IMR-90 (cell line): ENCODE measurements around the gene CRLF1. TPM values are rescaled to one million over a fixed set of nuclear protein-coding genes. Genes with fewer than 3 reads are reported as not detected.

Source experiments
- ATAC-seq: fragments of 200-7000 bp; cut with Tn5 transposase; 2 replicates; pipeline ENCODE4 v1.9.1; 2020; ENCODE audit warnings: low read depth, mild to moderate bottlenecking, moderate library complexity
- BruUV-seq: library from RNA; stranded (reverse); fragments of 400-500 nt; replicated peaks from 2 replicates; lab custom pipeline; 2021; lab: Mats Ljungman, UMichigan
- CTCF ChIA-PET: fragments of 300-600 bp; formaldehyde crosslinking; extraction: SDS; loops from one replicate; lab custom pipeline; 2021; ENCODE audit warnings: antibody characterized with exemption; lab: Yijun Ruan, JAX
- POLR2A ChIA-PET: fragments of 300-600 bp; sonication (Branson Sonifier 250); formaldehyde crosslinking; loops from one replicate; lab custom pipeline; 2022; ENCODE audit warnings: antibody characterized with exemption; ENCODE audit not compliant: unreplicated experiment; lab: Charles Lee
- DNase-seq: peaks from one replicate; pipeline ENCODE4 v3.0.0; 2013
- H2AFZ ChIP-seq: replicated peaks from 2 replicates; pipeline ENCODE3; 2013; ENCODE audit warnings: low read length, mild to moderate bottlenecking; ENCODE audit not compliant: poor library complexity
- H2AK5ac ChIP-seq: 2 replicates; pipeline ENCODE4 v1.6.1; 2013; ENCODE audit warnings: low read depth, low read length, inconsistent platforms
- H2AK9ac ChIP-seq: replicated peaks from 2 replicates; pipeline ENCODE3; 2013; ENCODE audit warnings: mild to moderate bottlenecking, low read depth, low read length, moderate library complexity; ENCODE audit not compliant: poor library complexity
- H2BK120ac ChIP-seq: 2 replicates; pipeline ENCODE4 v1.6.1; 2013; ENCODE audit warnings: low read depth, low read length, inconsistent platforms
- H2BK15ac ChIP-seq: 3 replicates; pipeline ENCODE4 v1.6.1; 2013; ENCODE audit warnings: low read depth, low read length, inconsistent platforms
- H2BK20ac ChIP-seq: 2 replicates; pipeline ENCODE4 v1.6.1; 2013; ENCODE audit warnings: low read depth, mild to moderate bottlenecking, inconsistent platforms, low read length, moderate library complexity
- H2BK5ac ChIP-seq: 2 replicates; pipeline ENCODE4 v1.6.1; 2013; ENCODE audit warnings: mild to moderate bottlenecking, low read depth, low read length, inconsistent platforms; ENCODE audit not compliant: poor library complexity, severe bottlenecking
- H3K14ac ChIP-seq: replicated peaks from 2 replicates; pipeline ENCODE4 v1.6.1; 2013; ENCODE audit warnings: low read depth, low read length, inconsistent platforms
- H3K18ac ChIP-seq: 2 replicates; pipeline ENCODE4 v1.6.1; 2013; ENCODE audit warnings: low read depth, low read length, control low read depth
- H3K23ac ChIP-seq: 2 replicates; pipeline ENCODE4 v1.6.1; 2013; ENCODE audit warnings: low read depth, low read length, inconsistent platforms
- H3K27ac ChIP-seq: 2 replicates; pipeline ENCODE4 v1.5.1; 2013; ENCODE audit warnings: mild to moderate bottlenecking, control low read depth, low read length; ENCODE audit not compliant: insufficient read depth
- H3K27me3 ChIP-seq: 2 replicates; pipeline ENCODE4 v1.6.1; 2013; ENCODE audit warnings: low read length; ENCODE audit not compliant: control insufficient read depth, insufficient read depth
- H3K36me3 ChIP-seq: 2 replicates; pipeline ENCODE4 v1.6.1; 2013; ENCODE audit warnings: low read length, mixed read lengths; ENCODE audit not compliant: control insufficient read depth, insufficient read depth
- H3K4ac ChIP-seq: 2 replicates; pipeline ENCODE4 v1.6.1; 2013; ENCODE audit warnings: low read depth, low read length, inconsistent platforms
- H3K4me1 ChIP-seq: 2 replicates; pipeline ENCODE4 v1.6.1; 2013; ENCODE audit warnings: low read length, mixed read lengths; ENCODE audit not compliant: control insufficient read depth, insufficient read depth
- H3K4me2 ChIP-seq: 2 replicates; pipeline ENCODE4 v1.6.1; 2013; ENCODE audit warnings: low read depth, mild to moderate bottlenecking, control low read depth, low read length, moderate library complexity
- H3K4me3 ChIP-seq: 2 replicates; pipeline ENCODE4 v1.5.1; 2013; ENCODE audit warnings: low read depth, mild to moderate bottlenecking, control low read depth, low read length, moderate library complexity; ENCODE audit not compliant: insufficient read depth
- H3K56ac ChIP-seq: 2 replicates; pipeline ENCODE4 v1.6.1; 2013; ENCODE audit warnings: low read length, inconsistent platforms; ENCODE audit not compliant: insufficient read depth; ENCODE audit errors: extremely low read depth
- H3K79me1 ChIP-seq, 2 experiments: 2 replicates each; pipeline ENCODE4 v1.6.1; 2013; ENCODE audit warnings: low read length in 2 of 2, inconsistent platforms in 1 of 2, low read depth in 1 of 2
- H3K9ac ChIP-seq: 2 replicates; pipeline ENCODE4 v1.6.1; 2013; ENCODE audit warnings: low read depth, low read length, control low read depth
- H3K9me1 ChIP-seq: 2 replicates; pipeline ENCODE4 v1.6.1; 2013; ENCODE audit warnings: low read length, inconsistent platforms; ENCODE audit not compliant: insufficient read depth
- H3K9me3 ChIP-seq: 2 replicates; pipeline ENCODE4 v1.6.1; 2013; ENCODE audit warnings: low read length; ENCODE audit not compliant: control insufficient read depth, insufficient read depth
- H4K20me1 ChIP-seq: 2 replicates; pipeline ENCODE4 v1.6.1; 2013; ENCODE audit warnings: low read length, inconsistent platforms; ENCODE audit not compliant: insufficient read depth
- H4K5ac ChIP-seq: 2 replicates; pipeline ENCODE4 v1.6.1; 2013; ENCODE audit warnings: mild to moderate bottlenecking, low read depth, low read length, control low read depth
- H4K8ac ChIP-seq, 2 experiments: 2 replicates each; pipeline ENCODE4 v1.6.1; 2013; ENCODE audit warnings: low read depth in 2 of 2, low read length in 2 of 2, control low read depth in 1 of 2, inconsistent platforms in 1 of 2
- H4K91ac ChIP-seq: 2 replicates; pipeline ENCODE4 v1.6.1; 2013; ENCODE audit warnings: low read depth, low read length, inconsistent platforms; ENCODE audit not compliant: insufficient read depth
- BHLHE40 ChIP-seq: fragments of 150-350 bp; IDR thresholded peaks from 2 replicates; pipeline ENCODE4 v1.6.1; 2016; ENCODE audit warnings: mild to moderate bottlenecking, low read depth, low read length
- CEBPB ChIP-seq: IDR thresholded peaks from 2 replicates; pipeline ENCODE4 v1.6.1; 2012; ENCODE audit warnings: low read depth, low read length, improper control_type of control experiment
- CHD1 ChIP-seq: IDR thresholded peaks from 2 replicates; pipeline ENCODE4 v1.6.1; 2012; ENCODE audit warnings: low read depth, low read length, improper control_type of control experiment
- CTCF ChIP-seq: conservative IDR thresholded peaks from 2 replicates; pipeline ENCODE4 v1.5.1; 2012; ENCODE audit warnings: mild to moderate bottlenecking, low read depth, low read length, improper control_type of control experiment
- ELK1 ChIP-seq: fragments of 150-350 bp; IDR thresholded peaks from 2 replicates; pipeline ENCODE4 v1.6.1; 2016; ENCODE audit warnings: low read depth, mild to moderate bottlenecking, low read length, moderate library complexity, borderline replicate concordance
- FOS ChIP-seq: fragments of 150-350 bp; IDR thresholded peaks from 2 replicates; pipeline ENCODE4 v1.6.1; 2016; ENCODE audit warnings: low read depth, low read length
- MAFK ChIP-seq: IDR thresholded peaks from 2 replicates; pipeline ENCODE4 v1.6.1; 2012; ENCODE audit warnings: low read depth, low read length, improper control_type of control experiment
- MAZ ChIP-seq: IDR thresholded peaks from 2 replicates; pipeline ENCODE4 v1.6.1; 2012; ENCODE audit warnings: low read depth, mild to moderate bottlenecking, low read length, improper control_type of control experiment, moderate library complexity, borderline replicate concordance
- MXI1 ChIP-seq: IDR thresholded peaks from 2 replicates; pipeline ENCODE4 v1.6.1; 2012; ENCODE audit warnings: low read depth, mild to moderate bottlenecking, low read length, moderate library complexity, borderline replicate concordance
- NFE2L2 ChIP-seq: fragments of 150-350 bp; IDR thresholded peaks from 2 replicates; pipeline ENCODE4 v1.6.1; 2016; ENCODE audit warnings: low read depth, mild to moderate bottlenecking, low read length
- POLR2A ChIP-seq: IDR thresholded peaks from 2 replicates; pipeline ENCODE4 v1.6.1; 2012; ENCODE audit warnings: mild to moderate bottlenecking, low read depth, low read length
- RAD21 ChIP-seq: IDR thresholded peaks from 2 replicates; pipeline ENCODE4 v1.6.1; 2012; ENCODE audit warnings: low read length, improper control_type of control experiment
- RCOR1 ChIP-seq: IDR thresholded peaks from 2 replicates; pipeline ENCODE4 v1.6.1; 2012; ENCODE audit warnings: mild to moderate bottlenecking, low read length, improper control_type of control experiment; ENCODE audit not compliant: insufficient replicate concordance
- RFX5 ChIP-seq: IDR thresholded peaks from 2 replicates; pipeline ENCODE4 v1.8.0; 2012; ENCODE audit warnings: low read depth, mild to moderate bottlenecking, low read length, moderate library complexity
- SMC3 ChIP-seq: fragments of 150-350 bp; IDR thresholded peaks from 2 replicates; pipeline ENCODE4 v1.6.1; 2016; ENCODE audit warnings: low read depth, mild to moderate bottlenecking, antibody characterized with exemption, low read length, moderate library complexity
- USF2 ChIP-seq: fragments of 150-350 bp; IDR thresholded peaks from 2 replicates; pipeline ENCODE4 v1.6.1; 2017; ENCODE audit warnings: mild to moderate bottlenecking, antibody characterized with exemption, low read length, low read depth
- whole genome bisulfite sequencing, 2 experiments: methylation state at CpG; one replicate each; pipeline versions ENCODE4 v1.1.5 to v1.1.7; 2013; ENCODE audit warnings: missing lambda C conversion rate in 2 of 2; ENCODE audit not compliant: insufficient read length in 1 of 2; ENCODE audit errors: extremely low coverage in 2 of 2; 5-methylcytosine and 5-hydroxymethylcytosine counted together
- dilution Hi-C: fragments of 300-500 bp; cut with HindIII; formaldehyde crosslinking; loops from one replicate; pipeline ENCODE4 v1.14.3; 2018; ENCODE audit warnings: low sequenced_read_pairs; ENCODE audit not compliant: unreplicated experiment
- in situ Hi-C: fragments of 300-500 bp; cut with MboI; formaldehyde crosslinking; loops from 3 replicates; pipeline ENCODE4 v1.14.3; 2019; ENCODE audit warnings: low sequenced_read_pairs, inconsistent platforms, mixed read lengths
- intact Hi-C: fragments of 100-400 bp; cut with micrococcal nuclease; formaldehyde crosslinking; loops from 2 replicates; pipeline ENCODE4 v1.10.0; 2022
- polyA plus RNA-seq, 3 experiments: library from polyadenylated mRNA; depleted of rRNA; stranded (reverse); fragments of >200 nt; gene quantifications; 2 replicates each; pipeline ENCODE4 v1.2.3, GENCODE V29; 2012; ENCODE audit warnings: low replicate concordance in 1 of 3
- total RNA-seq: library from RNA; depleted of rRNA; stranded (reverse); fragments of >200 nt; gene quantifications from 2 replicates; pipeline ENCODE4 v1.2.3, GENCODE V29; 2012

CRLF1 gene
- total and polyA plus RNA-seq, 2 of the 4 experiments (the other 2 are of a cell fraction): 0.18 to 3.1 TPM

- no peak overlapping the region for H3K14ac ChIP-seq
- no peak overlapping the region for H2BK5ac ChIP-seq
- TF ChIP-seq CHD1: no peak
- no peak for TF ChIP-seq USF2
- no peak for TF ChIP-seq RAD21
- TF ChIP-seq MAZ: no peak
- no peak for TF ChIP-seq ELK1
- TF ChIP-seq BHLHE40: no peak
- TF ChIP-seq CEBPB: no peak
- no peak for TF ChIP-seq FOS
- TF ChIP-seq RCOR1: no peak
- no peak for TF ChIP-seq SMC3
- no peak for TF ChIP-seq NFE2L2
- TF ChIP-seq CTCF: no peak
- TF ChIP-seq MAFK: no peak
- TF ChIP-seq RFX5: no peak
- no peak for TF ChIP-seq POLR2A
- no peak for TF ChIP-seq MXI1
- BruUV-seq: no TSS peak
- H3K18ac ChIP-seq: no peak overlapping the region
- no peak overlapping the region for H3K4me3 ChIP-seq
- H3K4me2 ChIP-seq: no peak overlapping the region
- H4K20me1 ChIP-seq: no peaks in the 10 kb centered on the region
- H3K36me3 ChIP-seq: no peaks in the 10 kb centered on the region
- H2BK15ac ChIP-seq: no peak overlapping the region
- peaks cover 10 to 19% of the 10 kb centered on the region in 2 experiments for H3K79me1 ChIP-seq
- ChIA-PET CTCF (no interaction called here), POLR2A (no interaction called here)
- H3K9me1 ChIP-seq: peaks cover 11% of the 10 kb centered on the region; the same call in 1 of the 2 replicates
- in situ Hi-C loops: no loop called here
- no peak overlapping the region for H2BK20ac ChIP-seq
- no peak overlapping the region for H4K5ac ChIP-seq
- intact Hi-C loops: no loop called here
- no peak overlapping the region for H4K91ac ChIP-seq
- dilution Hi-C loops: no loop called here
- H3K4ac ChIP-seq: no peak overlapping the region
- H2AK5ac ChIP-seq: no peak overlapping the region
- H3K4me1 ChIP-seq: peaks cover 7% of the 10 kb centered on the region
- H2AFZ ChIP-seq: no peak overlapping the region
- H3K23ac ChIP-seq: no peak overlapping the region
- no peak for ATAC-seq
- H2AK9ac ChIP-seq: no peak overlapping the region
- H3K27me3 ChIP-seq: peaks cover 5% of the 10 kb centered on the region; the same call in 1 of the 2 replicates
- no peak overlapping the region for H2BK120ac ChIP-seq
- H3K9me3 ChIP-seq: no peaks in the 10 kb centered on the region
- H3K9ac ChIP-seq: no peak overlapping the region
- H3K56ac ChIP-seq: no peak overlapping the region
- H4K8ac ChIP-seq: no peak overlapping the region
- no peak overlapping the region for H3K27ac ChIP-seq
- WGBS, 2 experiments: 68% methylated on average over 8 of the region's 8 CpGs; no CpG with 5 or more reads in 1 of the 2 experiments
- DNase-seq: no peak
Measured at GRCh38 chr19:18633321-18633720, 26.7 kb upstream of the CRLF1 start.
